Dermis microvascular lymphatic vessel endothelial cell (primary cell): ENCODE measurements around the gene BMS1. TPM values are rescaled to one million over a fixed set of nuclear protein-coding genes. Genes with fewer than 3 reads are reported as not detected.
"Not testable (repeated sequence)": the region's sequence is repeated elsewhere in the genome, so short reads cannot be mapped to it uniquely, and the experiment has no call there.

Experiments used
- DNase-seq, 2 donors: peaks; one replicate each; pipeline versions ENCODE4 v3.0.0 to v3.0.0-alpha.2; 2010; ENCODE audit warnings: low read depth in 2 of 2
- total RNA-seq: library from RNA; depleted of rRNA; stranded (reverse); fragments of >200 nt; gene quantifications from 2 replicates; pipeline ENCODE4 v1.2.1, GENCODE V29; 2014

Gene BMS1
- total RNA-seq, 1 donor from 2014 or later, result 15.9 TPM

DNA sequence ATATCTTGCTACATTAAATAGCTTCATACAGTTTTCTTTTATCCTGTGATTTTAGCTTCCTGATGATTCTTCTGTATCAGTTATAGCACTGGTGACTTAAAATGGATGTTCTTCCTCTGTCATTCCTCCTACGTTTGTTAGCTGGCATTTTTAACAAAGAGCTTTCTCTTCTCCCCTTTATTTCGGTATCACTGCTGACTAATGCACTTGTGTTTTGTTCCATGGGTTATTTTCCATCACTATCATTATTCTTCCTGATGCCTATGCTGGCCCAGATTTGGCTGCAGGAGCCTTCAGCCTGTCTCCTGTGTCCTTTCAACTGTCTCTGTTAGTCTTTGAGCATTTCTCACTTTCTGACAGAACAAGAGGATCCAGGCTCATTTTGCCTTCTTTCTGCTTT lies 13.1 kb downstream of the BMS1 start:
- DNase-seq, result no peak

DNA sequence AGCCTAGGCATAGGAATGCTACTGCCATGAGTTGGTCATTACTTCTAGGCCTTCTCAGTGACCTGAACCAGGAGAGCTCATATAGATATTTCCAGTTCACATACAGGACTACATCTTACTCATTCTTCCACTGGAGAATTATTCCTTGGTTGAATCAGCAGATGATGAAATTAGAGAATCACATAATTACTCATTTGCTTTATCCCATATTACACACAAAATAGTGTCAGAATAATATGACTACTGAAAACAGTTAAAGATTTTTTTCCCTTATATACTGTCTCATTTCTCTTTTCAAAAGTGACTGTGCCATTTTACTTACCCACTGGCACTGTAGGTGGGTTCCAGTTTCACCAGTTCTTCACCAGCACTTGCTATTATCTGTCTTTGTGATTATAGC lies 18.5 kb downstream of the BMS1 start:
- no peak for DNase-seq

DNA sequence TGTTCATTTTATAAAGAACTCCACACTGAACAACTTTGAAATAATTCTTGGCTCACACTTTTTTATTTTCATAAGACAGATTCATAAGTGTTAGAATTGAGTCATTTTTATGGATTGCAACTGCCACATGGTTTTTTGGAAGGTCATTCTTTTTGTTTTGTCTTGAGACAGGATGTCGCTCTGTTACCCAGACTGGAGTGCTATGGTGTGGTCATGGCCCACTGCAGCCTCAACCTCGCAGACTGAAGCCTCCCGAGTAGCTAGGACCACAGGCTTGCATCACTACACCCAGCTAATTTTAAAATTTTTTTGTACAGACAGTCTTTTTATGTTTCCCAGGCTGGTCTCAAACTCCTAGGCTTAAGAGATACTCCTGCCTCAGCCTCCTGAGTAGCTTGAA lies 20.3 kb downstream of the BMS1 start:
- no peak for DNase-seq

DNA sequence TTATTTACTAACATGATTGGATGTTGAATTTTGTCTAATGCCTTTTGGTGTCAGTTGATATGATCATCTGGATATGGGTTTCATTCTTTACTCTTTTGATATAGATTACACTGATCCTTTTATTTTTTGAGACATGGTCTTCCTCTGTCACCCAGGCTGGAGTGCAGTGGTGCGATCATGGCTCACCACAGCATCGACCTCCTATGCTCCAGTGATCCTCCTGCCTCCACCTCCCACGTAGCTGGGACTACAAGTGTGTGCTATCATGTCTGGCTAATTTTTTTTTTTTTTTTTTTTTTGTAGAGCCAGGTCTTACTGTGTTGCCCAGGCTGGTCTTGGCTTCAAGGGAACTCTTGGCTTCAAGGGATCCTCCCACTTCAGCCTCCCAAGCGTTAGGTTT lies 27.1 kb downstream of the BMS1 start:
- no peak for DNase-seq

DNA sequence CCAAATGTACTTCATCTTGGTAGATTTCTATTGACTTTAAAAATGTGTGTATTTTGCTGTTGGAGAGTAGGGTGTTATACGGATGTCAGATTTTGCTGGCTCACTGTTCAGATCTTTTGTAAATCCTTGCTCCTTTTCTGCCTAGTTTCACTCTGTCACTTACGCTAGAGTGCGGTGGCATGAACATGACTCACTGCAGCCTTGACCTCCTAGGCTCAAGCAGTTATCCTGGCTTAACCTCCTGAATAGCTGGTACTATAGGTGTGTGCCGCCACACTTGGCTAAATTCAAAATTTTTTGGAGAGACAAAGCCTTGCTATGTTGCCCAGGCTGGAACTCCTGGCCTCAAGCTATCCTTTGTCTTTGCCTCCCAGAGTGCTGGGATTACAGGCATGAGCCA lies 29.4 kb downstream of the BMS1 start:
- DNase-seq, result no peak

DNA sequence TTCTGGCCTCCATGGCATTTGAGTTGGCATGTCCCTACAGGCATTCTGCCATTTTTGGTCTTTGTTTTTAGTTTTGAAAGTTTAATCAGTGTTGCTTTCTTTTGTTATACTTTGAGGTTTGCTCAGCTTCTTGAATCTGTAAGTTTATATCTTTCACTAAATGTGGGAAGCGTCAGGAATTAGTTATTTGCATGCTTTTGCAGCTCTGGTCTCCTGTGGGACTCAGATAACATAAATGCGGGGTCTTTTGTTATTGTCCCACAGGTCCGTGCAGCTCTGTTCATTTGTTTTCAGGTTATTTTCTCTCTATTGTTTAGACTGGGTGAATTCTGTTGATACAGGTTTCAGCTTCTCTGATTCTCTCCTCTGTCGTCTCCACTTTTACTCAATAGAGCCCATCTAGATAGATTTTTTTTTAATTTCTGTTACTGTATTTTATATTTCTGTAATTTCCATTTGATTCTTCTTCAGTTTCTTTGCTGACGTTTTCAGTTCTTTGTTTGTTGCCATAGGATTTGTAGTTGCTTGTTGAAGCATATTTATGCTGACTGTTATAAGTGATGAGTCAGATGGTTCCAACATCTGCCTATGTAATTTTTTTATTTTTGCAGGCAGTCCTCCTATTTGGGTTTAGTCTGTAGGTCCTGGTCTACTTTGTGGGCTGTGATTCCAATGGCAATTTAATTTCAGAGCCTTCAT lies 31.5 kb downstream of the BMS1 start:
- DNase-seq, result not testable (repeated sequence)

DNA sequence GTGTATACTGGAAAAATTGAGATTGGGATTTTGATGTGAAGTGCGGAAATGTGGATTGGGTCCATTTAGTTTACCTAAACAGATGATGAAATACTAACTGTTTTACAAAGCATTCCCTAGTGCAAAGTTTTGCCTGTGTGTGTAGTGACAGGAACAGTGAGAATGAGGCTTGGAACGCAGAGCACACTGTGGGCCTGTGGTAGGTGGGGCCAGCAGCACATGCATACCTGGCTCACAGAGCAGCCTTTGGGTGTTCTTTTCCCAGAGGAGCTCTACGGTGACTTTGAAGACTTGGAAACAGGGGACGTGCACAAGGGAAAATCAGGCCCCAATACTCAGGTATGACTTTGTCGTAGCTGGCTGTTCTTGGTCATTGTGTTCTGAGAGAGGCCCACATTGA lies 33.7 kb downstream of the BMS1 start:
- not testable (repeated sequence) for DNase-seq

DNA sequence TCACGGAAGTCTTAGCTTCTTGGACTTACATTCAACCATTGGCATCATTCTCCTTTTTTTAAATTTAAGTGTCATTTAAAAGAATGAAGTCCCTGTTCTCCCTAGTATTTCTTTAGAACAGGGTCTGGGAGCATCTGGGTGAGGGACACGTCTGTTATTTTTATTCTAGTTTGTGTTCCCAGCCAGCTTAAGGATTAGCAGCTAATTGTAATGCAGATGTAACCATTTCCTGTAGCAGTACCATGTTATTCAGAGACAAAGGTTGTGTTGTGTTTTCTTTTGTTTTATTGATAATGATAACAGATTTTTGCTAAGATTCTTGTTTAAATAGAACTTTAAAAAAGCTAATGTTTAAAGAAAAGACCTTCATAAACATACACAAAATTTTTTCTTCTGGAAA lies 34.3 kb downstream of the BMS1 start:
- DNase-seq, result no peak

DNA sequence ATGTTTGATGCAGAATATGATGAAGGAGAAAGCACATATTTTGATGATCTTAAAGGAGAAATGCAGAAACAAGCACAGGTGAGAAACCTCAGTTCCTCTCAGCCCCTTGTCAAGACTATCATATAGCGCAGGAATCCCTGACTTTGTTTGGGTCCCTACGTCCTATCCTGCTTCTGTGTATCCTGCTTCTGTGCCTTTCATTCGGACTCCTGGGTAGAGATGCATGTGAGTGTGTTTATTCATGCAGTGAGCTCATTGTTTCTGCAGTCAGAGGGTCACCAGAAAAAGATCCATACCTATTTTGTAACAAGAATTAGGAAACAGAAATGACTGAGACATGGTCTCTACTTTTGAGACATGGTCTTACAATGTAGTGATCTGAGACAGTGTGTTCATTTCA lies 34.8 kb downstream of the BMS1 start:
- not testable (repeated sequence) for DNase-seq

DNA sequence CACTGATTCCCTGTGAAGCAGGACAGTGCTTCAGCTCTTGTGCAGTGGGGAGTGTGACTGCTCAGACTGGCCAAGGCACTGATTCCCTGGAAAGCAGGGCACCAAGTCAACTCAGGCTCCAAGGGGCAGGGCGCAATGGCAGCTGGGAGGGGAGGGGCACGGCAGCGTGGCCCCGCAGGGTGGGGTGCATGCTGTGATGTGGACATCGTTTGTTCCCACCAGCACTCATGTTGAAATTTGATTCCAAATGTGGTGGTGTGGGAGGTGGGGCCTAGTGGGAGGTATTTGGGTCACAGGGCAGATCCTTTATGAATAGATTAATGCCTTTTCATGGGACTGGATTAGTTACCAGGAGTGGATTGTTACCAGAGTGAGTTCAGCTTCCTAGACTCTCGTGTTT lies 44.2 kb downstream of the BMS1 start:
- DNase-seq, result not testable (repeated sequence)

DNA sequence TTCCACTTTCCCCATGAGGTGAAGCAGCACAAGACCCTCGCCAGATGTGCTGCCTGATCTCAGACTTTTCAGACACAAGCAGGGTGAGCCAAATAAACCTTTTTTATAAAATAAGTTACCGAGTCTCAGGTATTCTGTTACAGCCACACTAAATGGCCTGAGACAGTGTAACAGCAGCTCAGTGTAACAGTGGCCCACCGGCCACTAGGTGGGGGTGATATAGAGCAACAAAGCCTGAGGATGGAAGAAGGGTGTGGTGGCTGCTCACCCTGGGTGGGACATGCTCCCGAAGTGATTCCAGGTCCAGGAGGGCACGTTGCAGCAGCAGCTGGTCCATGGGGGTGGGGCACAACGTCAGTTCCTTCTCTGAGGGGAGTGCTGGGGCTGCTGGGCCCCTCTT lies 44.6 kb downstream of the BMS1 start:
- DNase-seq, result no peak

DNA sequence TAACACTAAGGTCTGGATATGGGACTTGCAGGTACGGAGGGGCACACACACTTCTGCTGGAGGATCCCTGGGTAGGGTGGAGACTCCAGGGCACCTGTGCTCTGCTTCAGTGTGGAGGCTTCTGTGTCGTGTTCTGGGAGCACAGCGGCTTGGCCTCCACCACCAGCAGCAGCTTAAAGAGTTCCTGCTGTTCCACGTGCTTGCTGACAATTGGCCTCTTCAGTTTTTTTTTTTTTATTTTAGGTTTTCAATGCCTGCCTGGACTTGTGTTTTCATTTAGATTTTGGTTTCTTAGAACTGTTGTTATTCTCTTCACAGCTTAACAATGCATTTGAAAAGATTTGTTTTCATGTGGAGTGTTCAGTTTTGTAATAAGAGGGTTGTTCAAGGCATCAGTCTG lies 45.8 kb downstream of the BMS1 start:
- DNase-seq, result not testable (repeated sequence)

DNA sequence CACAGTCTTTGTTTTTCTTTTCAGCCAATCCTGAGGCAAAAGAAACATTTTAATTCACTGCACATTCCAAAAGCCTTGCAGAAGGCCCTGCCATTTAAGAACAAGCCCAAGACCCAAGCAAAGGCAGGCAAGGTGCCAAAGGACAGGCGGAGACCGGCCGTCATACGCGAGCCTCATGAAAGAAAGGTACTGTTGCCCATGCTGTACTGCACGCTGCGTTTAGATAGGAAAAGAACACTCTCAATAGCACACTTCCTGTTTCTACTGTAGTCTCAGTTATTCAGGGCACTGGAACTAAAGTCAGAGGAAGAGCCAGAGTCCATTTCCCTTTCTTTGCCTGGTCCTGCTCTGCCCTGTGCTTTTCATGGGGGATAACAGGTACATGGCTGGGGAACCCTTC lies 47.6 kb downstream of the BMS1 start:
- DNase-seq, result peak in 1 of 2 donors; percentile 17

DNA sequence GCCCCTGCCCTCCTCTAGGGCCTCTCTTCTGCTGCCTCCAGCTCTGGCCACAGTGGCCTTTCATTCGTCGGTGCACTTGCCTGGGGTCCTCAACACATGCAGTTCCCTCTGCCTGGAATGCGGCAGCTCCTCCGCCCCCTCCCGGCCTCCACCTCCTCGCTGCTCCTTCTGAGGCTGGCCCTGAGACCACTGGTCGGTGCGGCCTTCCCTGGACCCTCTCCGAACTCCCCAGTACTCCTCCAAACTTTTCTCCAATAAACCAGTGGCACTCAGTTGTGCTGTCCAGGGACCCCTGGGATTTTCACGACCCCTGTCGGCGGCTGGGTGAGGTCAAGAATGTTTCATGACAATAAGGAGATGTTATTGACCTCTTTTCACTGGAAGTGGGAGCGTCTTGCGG lies 53.5 kb downstream of the BMS1 start:
- DNase-seq, result no peak

DNA sequence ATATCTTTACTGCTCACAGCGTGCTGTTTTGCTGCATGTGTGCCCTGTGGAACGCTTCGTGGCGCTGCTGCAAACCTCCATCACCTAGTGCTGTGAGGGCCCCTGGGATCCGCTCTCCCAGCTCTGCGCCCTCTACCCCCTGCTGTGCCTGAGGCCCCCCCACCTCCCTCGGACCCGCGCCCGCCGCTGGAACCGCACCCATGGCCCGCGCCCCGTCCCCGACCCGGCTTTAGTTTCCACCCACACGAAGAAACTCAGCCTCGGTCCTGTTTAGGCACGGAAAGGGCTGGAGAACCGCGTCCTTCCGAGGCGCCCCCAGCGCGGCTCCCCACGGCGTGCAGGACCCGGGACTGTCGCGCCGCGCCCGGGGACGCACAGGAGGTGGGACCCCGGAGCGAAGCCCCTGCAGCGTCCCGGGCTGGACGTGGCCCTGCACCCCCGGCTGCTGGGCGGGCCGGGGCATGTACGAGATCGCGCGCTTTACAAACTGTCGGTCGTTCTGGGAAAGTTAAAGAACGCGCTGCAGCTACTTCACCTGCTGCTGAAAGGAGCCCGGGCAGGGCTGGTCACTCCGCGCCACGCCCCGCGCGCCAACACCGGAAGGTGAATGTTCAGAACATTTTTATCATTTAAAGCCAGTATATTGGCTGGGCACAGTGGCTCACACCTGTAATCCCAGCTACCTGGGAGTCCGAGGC lies 54.3 kb downstream of the BMS1 start:
- peak in 1 of 2 donors; percentile 31 for DNase-seq

DNA sequence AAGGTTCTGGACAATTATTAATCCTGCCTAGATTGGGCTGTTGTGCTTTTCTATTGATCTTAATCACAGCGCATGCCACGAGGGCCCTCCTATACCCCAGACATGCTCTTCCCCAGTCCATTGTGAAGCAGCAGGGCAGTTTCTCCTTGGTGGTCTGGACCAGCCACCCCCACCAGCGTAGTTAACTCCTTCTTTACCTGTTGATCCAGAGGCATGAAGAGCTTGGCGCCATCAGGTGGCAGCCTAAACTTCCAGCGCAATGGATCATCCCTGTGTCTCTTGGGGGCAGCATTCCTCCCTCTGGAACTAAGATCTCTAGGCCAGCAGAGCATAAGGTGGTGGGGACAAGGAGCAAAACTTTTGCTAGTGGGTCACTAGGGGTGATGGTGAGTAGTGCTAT lies 62.2 kb downstream of the BMS1 start:
- DNase-seq, result not testable (repeated sequence)

DNA sequence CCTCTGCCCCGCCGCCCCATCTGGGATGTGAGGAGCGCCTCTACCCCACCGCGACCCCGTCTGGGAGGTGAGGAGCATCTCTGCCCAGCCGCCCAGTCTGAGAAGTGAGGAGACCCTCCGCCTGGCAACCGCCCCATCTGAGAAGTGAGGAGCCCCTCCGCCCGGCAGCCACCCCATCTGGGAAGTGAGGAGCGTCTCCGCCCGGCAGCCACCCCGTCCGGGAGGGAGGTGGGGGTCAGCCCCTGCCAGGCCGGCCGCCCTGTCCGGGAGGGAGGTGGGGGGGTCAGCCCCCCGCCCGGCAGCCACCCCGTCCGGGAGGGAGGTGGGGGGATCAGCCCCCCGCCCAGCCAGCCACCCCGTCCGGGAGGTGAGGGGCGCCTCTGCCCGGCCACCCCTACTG lies 64.7 kb downstream of the BMS1 start:
- DNase-seq, result not testable (repeated sequence)

DNA sequence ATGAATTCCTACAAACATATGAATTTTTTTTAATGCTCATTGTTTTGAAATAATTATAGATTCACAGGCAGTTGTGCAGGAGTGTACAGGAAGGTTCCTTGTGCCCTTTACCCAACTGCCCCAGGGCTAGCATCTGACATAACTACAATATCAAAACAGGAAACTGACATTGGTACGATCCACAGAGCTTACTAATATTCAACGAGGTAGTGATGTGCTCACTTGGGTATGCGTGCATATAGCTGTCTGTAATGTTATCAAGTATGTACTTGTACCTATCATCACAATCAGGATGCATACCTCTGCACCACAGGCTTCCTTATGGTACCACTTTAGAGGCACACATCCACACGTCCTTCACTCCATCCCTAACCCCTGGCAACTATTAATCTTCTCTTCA lies 68.3 kb downstream of the BMS1 start:
- peak in 1 of 2 donors; percentile 27 for DNase-seq

DNA sequence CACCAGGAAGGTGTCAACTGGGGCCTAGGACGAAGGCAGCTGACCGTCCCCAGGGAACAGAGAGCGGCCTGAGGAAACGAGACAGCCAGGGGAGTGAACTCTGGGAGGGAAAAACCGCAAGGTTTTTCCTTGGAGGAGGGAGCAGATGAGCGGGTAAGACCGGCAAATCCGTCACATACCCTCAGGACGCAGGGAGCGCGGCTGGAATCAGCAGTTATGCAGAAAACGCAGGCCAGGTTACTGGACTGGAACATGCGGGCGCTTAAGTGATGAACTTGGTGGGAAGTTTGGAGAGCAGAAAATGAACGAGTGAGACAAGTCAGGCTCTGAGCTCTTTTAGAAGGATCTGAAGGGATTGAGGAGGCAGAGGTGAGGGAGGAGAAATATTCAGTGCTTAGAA lies 76.7 kb downstream of the BMS1 start:
- DNase-seq, result no peak

DNA sequence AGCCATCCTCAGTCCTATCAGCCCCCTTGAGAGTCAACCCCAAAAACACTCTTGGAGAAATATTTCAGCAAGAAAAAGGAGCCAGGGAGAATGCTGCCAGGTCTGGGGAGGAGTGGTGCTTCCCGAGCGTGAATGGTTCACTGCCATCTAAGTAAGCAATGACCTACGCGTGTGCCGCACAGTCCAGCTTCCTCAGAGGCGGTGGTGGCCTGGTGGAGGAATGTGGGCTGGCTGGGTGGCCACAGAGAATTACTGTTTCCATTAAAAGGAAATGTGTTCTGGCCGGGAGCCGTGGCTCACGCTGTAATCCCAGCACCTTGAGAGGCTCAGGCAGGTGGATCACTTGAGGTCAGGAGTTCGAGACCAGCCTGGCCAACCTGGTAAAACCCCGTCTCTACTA lies 77.4 kb downstream of the BMS1 start:
- not testable (repeated sequence) for DNase-seq

DNA sequence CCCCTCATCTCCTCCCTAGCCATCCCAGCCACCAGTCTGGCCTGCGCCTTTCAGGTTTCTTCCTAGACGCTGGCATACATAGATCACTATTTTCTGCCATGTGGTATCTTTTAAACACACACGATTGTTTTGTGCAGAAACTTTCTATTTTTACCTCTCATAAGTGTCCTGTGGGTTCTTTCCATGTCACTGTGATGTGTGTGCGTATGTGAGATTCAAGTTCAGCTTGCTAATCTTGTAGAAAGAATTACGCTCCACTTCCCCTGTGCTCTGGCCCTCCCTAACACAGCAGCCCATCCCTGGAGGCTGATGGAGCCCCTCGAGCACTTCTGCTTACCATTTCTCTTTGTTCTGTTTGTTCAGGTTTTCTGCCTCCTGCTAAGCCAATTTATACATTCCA lies 80.2 kb downstream of the BMS1 start:
- not testable (repeated sequence) for DNase-seq

DNA sequence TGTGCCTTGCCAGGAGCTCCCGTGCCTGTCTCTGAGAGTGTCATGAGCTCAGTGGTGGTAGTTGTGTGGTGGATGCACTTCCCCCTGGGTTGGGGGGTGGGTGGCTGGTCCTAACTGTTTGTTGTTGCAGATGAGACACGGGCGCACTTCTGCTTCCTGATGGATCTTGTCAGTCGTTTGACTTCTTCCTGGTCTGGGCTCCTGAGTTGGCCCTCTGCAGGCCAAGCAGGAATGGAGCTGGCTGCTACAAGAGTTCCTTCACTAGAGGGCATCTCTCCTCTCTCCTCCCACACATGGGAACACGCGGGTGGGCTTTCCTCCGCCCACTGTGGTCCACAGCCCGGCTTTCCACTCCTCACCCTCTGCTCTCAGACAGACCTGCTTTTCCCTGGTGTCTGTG lies 82.0 kb downstream of the BMS1 start:
- DNase-seq, result peak in 1 of 2 donors; percentile 11

DNA sequence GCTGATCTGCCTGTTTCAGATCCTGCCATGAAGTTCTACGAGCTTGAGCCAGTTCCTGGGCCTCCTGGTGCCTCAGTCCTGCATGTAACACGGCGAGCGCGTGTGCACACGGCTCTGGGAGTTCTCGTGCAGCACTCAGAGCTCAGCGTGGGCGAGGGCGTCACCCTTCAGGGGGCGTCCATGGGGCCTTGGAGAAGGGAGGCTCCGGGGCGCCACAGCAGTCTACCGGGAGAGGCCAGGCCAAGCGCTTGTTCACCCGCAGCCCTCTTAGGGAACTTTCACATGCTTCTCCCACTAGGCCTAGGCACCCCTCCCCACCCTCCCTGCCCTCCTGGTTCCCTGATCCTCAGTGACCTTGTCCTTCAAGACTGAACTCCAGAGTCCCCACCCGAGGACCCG lies 83.1 kb downstream of the BMS1 start:
- no peak for DNase-seq
